H1 (cell line): ENCODE results near the gene ADARB2. TPM values are rescaled to one million over a fixed set of nuclear protein-coding genes. Genes with fewer than 3 reads are reported as not detected.

ENCODE experiments used
- BCL11A ChIP-seq, 2 experiments: IDR thresholded peaks; one replicate each; pipeline ENCODE4 v1.6.1; 2011; ENCODE audit warnings: low read depth in 2 of 2, low read length in 2 of 2, mild to moderate bottlenecking in 2 of 2
- CHD7 ChIP-seq: fragments of 300-600 bp; sonication (generic); IDR thresholded peaks from 2 replicates; pipeline ENCODE4 v1.7.1; 2012; ENCODE audit warnings: low read length, moderate library complexity, mild to moderate bottlenecking, inconsistent platforms; ENCODE audit not compliant: insufficient replicate concordance
- POU5F1 ChIP-seq: IDR thresholded peaks from 2 replicates; pipeline ENCODE4 v1.6.1; 2011; ENCODE audit warnings: low read depth, mild to moderate bottlenecking, low read length, moderate library complexity
- SIN3A ChIP-seq, 2 experiments: IDR thresholded peaks in 1 of 2; conservative IDR thresholded peaks in 1 of 2; 2 replicates each; pipeline ENCODE4 v1.6.1; 2011 to 2012; ENCODE audit warnings: low read length in 2 of 2, improper control_type of control experiment in 1 of 2, low read depth in 1 of 2, mild to moderate bottlenecking in 1 of 2
- polyA plus RNA-seq, 7 experiments: library from polyadenylated mRNA; depleted of rRNA in 3 of 7; stranded (reverse) in 5 of 7; unstranded in 2 of 7; fragments of >200 nt in 5 of 7; fragments of 200-250 nt in 2 of 7; gene quantifications; 1 replicate in 5 of 7; 2 replicates in 1 of 7; 4 replicates in 1 of 7; pipeline versions ENCODE4 v1.2.1 to v1.2.3, GENCODE V29; 2011 to 2013; ENCODE audit warnings: missing spikeins in 2 of 7, mixed read lengths in 2 of 7
- total RNA-seq: library from RNA; stranded (reverse); fragmentation: NEBNext Ultra II Directional; extraction: Animal tissue kit (Norgen Biotek cat#: 25700); gene quantifications from 2 replicates; pipeline ENCODE4 v1.2.1, GENCODE V29; 2021

Gene ADARB2
- total and polyA plus RNA-seq, 2 of the 8 experiments (the other 6 are each of a cell fraction or from before 2014, with no cell fraction given), result 2.2 to 2.8 TPM

GRCh38 chr10:1343176-1343575 is 394.1 kb downstream of the ADARB2 start (continued):
- TF ChIP-seq CHD7 (no peak), SIN3A (conservative IDR thresholded peaks at IDR 0.05 in 1 of 2, IDR thresholded peaks at IDR 0.05 in 1 of 2; ENCODE audit: low read depth in 1 of 2, low read length in 2 of 2) (no peak), BCL11A (IDR thresholded peaks at IDR 0.05; ENCODE audit: low read depth in 2 of 2, low read length in 2 of 2) (no peak), POU5F1 (no peak)
